ENCODE measurements around the gene BPIFB2.

- no peak for TF ChIP-seq CTCF (conservative IDR thresholded peaks at IDR 0.05)
- no peak for TF ChIP-seq ZFX (IDR thresholded peaks at IDR 0.05)
Observed at GRCh38 chr20:33012327-33013189, 5.1 kb downstream of the BPIFB2 start.

Measured in C4-2B (cell line).